Stimulated activated CD4-positive, alpha-beta T cell treated with anti-CD3 and anti-CD28 coated beads, TNF-alpha, amount 100 ng/mL, for 24 hours (primary cell): ENCODE results near the gene C17orf78.
"Not testable (repeated sequence)": the region's sequence is repeated elsewhere in the genome, so short reads cannot be mapped to it uniquely, and the experiment has no call there.

Experiments used
- DNase-seq, 3 experiments: peaks; one replicate each; pipeline ENCODE4 v3.0.0-alpha.2; 2020; ENCODE audit warnings: low read depth in 3 of 3

Gene C17orf78

GRCh38 chr17:37386462-37386861 is 10.7 kb downstream of the C17orf78 start:
- no peak for DNase-seq

GRCh38 chr17:37388266-37388665 is 12.5 kb downstream of the C17orf78 start:
- DNase-seq, result no peak

GRCh38 chr17:37389160-37389559 is 13.4 kb downstream of the C17orf78 start:
- no peak for DNase-seq

- DNase-seq, result no peak
These were observed 15.4 kb downstream of the C17orf78 start for GRCh38 chr17:37391146-37391545.

GRCh38 chr17:37392024-37392590 is 16.3 kb downstream of the C17orf78 start:
- DNase-seq, result no peak

GRCh38 chr17:37393352-37393751 is 17.6 kb downstream of the C17orf78 start:
- DNase-seq, result no peak

GRCh38 chr17:37399265-37399803 is 23.5 kb downstream of the C17orf78 start:
- DNase-seq, result no peak

GRCh38 chr17:37400505-37400904 is 24.7 kb downstream of the C17orf78 start:
- DNase-seq, result no peak

- not testable (repeated sequence) for DNase-seq
These were observed 29.7 kb downstream of the C17orf78 start for GRCh38 chr17:37405522-37405921.

- DNase-seq, result no peak
These were observed 30.3 kb downstream of the C17orf78 start for GRCh38 chr17:37405955-37406634.

GRCh38 chr17:37406635-37407461 is 31.1 kb downstream of the C17orf78 start, which contains the start of the genes ACACA and TADA2A:
ACACA (minus strand) TSS chr17:37406836; CDS start chr17:37406299, 537 bp downstream.
TADA2A (plus strand) TSS chr17:37406886; CDS start chr17:37411366, 4,480 bp downstream.
- peak; percentile 58 to 80 (median 64) for DNase-seq

- DNase-seq, result not testable (repeated sequence)
These were observed 32.3 kb downstream of the C17orf78 start for GRCh38 chr17:37408145-37408479.

GRCh38 chr17:37410357-37410756 is 34.6 kb downstream of the C17orf78 start:
- no peak for DNase-seq

GRCh38 chr17:37413875-37414519 is 38.2 kb downstream of the C17orf78 start:
- DNase-seq, result no peak

- DNase-seq, result no peak
These were observed 42.1 kb downstream of the C17orf78 start for GRCh38 chr17:37417852-37418251.

GRCh38 chr17:37422971-37423625 is 47.3 kb downstream of the C17orf78 start:
- no peak for DNase-seq

- DNase-seq, result no peak
These were observed 49.5 kb downstream of the C17orf78 start for GRCh38 chr17:37425268-37425667.

GRCh38 chr17:37429039-37429438 is 53.3 kb downstream of the C17orf78 start:
- no peak for DNase-seq

- no peak for DNase-seq
These were observed 53.7 kb downstream of the C17orf78 start for GRCh38 chr17:37429453-37429852.

- no peak for DNase-seq
These were observed 54.4 kb downstream of the C17orf78 start for GRCh38 chr17:37430051-37430627.

GRCh38 chr17:37432671-37433070 is 56.9 kb downstream of the C17orf78 start:
- DNase-seq, result no peak
